Measurements from ENCODE around the gene RHOF.

RHOF gene

GRCh38 chr12:121740847-121741246, 52.6 kb downstream of the RHOF start:
- no peak for DNase-seq

- DNase-seq = no peak
These were observed 55.1 kb downstream of the RHOF start for GRCh38 chr12:121738340-121738858.

- DNase-seq = no peak
These were observed 59.6 kb downstream of the RHOF start for GRCh38 chr12:121733849-121734248.

- DNase-seq = no peak
These were observed 62.0 kb downstream of the RHOF start for GRCh38 chr12:121731473-121731872.

GRCh38 chr12:121729021-121729420, 64.5 kb downstream of the RHOF start:
- no peak for DNase-seq

Measured in NCI-H1092 treated with DMSO at 0.1 percent for 48 hours (cell line).